ENCODE data around the gene ZNF202. TPM values are rescaled to one million over a fixed set of nuclear protein-coding genes. Genes with fewer than 3 reads are reported as not detected.
"Not testable (repeated sequence)": the region's sequence is repeated elsewhere in the genome, so short reads cannot be mapped to it uniquely, and the experiment has no call there.

The ZNF202 gene
- total and polyA plus RNA-seq, 2 experiments from 2014 or later, result 4.5 to 5.5 TPM

DNA sequence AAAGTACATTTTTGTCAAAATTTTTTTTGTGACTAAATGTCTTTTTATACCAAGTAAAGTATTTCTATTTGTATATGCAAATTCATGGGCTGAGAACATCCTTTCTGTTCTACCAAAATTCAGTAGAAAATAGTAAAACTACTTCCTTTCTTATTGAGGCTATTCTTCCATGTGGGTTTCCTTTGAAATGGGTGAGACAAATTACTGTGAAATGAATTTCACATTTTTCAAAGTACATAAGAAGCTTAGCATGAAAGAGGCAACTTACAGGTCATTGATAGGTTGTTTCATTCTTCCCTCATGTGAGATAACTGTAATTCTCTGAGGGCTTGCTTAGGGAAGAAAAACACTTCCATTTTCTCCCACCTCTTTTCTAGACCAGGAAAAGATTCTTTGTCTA is 13.9 kb upstream of the ZNF202 start:
- in situ Hi-C loops (cut with MboI), result no loop called here
- Histone ChIP-seq H4K20me1 (ENCODE audit: insufficient read depth) (no peaks in the 10 kb centered on the region), H3K27ac (no peak overlapping the region), H2AFZ (no peak overlapping the region), H3K4me1 (ENCODE audit: insufficient read depth) (no peaks in the 10 kb centered on the region), H3K4me3 (no peak overlapping the region), H3K4me2 (ENCODE audit: unreplicated experiment) (no peak overlapping the region), H3K9ac (no peak overlapping the region), H3K79me2 (ENCODE audit: insufficient read depth) (no peaks in the 10 kb centered on the region), H3K27me3 (replicated peaks; ENCODE audit: insufficient read depth) (peaks cover 28% of the 10 kb centered on the region), H3F3A (ENCODE audit: insufficient read depth) (no peaks in the 10 kb centered on the region), H3K9me2 (ENCODE audit: insufficient read depth) (no peaks in the 10 kb centered on the region), H3K9me3 (ENCODE audit: low read depth) (no peaks in the 10 kb centered on the region), H3K36me3 (ENCODE audit: low read depth) (no peaks in the 10 kb centered on the region)
- no peak for DNase-seq
- TF ChIP-seq EZH2phosphoT487 (IDR thresholded peaks at IDR 0.05; ENCODE audit: insufficient read depth, low read depth) (no peak), EZH2 (IDR thresholded peaks at IDR 0.05; ENCODE audit: insufficient read depth, poor library complexity, severe bottlenecking) (no peak)

GRCh38 chr11:123754101-123754568 is 12.7 kb upstream of the ZNF202 start, which contains the start of gene OR6X1:
TSS of gene OR6X1 (minus strand) at chr11:123754518. CDS start at chr11:123754518, 0 bp downstream.
- H3K9ac ChIP-seq, result no peak within 1 kb of the TSS
- 34 to 38% methylated on average over 3 of the region's 3 CpGs for WGBS, 2 experiments (ENCODE audit: low coverage in 1 of 2, low lambda C conversion rate in 2 of 2, missing lambda C conversion rate in 2 of 2)
- in situ Hi-C loops (cut with MboI), result no loop called here
- no peak within 1 kb of the TSS for H3K4me3 ChIP-seq
- no peaks in the 10 kb centered on the region for H3K9me2 ChIP-seq (ENCODE audit: insufficient read depth)
- no peaks in the 10 kb centered on the region for H3K79me2 ChIP-seq (ENCODE audit: insufficient read depth)
- H4K20me1 ChIP-seq (ENCODE audit: insufficient read depth), result no peaks in the 10 kb centered on the region
- H3K9me3 ChIP-seq (ENCODE audit: low read depth), result no peaks in the 10 kb centered on the region
- peaks cover 28% of the 10 kb centered on the region for H3K27me3 ChIP-seq (replicated peaks; ENCODE audit: insufficient read depth)
- H3K4me2 ChIP-seq (ENCODE audit: unreplicated experiment), result no peak within 1 kb of the TSS
- no peaks in the 10 kb centered on the region for H3F3A ChIP-seq (ENCODE audit: insufficient read depth)
- TF ChIP-seq EZH2phosphoT487 (IDR thresholded peaks at IDR 0.05; ENCODE audit: insufficient read depth, low read depth) (no peak), EZH2 (IDR thresholded peaks at IDR 0.05; ENCODE audit: insufficient read depth, poor library complexity, severe bottlenecking) (no peak)
- no peak for DNase-seq
- H2AFZ ChIP-seq, result no peak within 1 kb of the TSS
- H3K36me3 ChIP-seq (ENCODE audit: low read depth), result no peaks in the 10 kb centered on the region
- no peak within 1 kb of the TSS for H3K27ac ChIP-seq
- no peaks in the 10 kb centered on the region for H3K4me1 ChIP-seq (ENCODE audit: insufficient read depth)

DNA sequence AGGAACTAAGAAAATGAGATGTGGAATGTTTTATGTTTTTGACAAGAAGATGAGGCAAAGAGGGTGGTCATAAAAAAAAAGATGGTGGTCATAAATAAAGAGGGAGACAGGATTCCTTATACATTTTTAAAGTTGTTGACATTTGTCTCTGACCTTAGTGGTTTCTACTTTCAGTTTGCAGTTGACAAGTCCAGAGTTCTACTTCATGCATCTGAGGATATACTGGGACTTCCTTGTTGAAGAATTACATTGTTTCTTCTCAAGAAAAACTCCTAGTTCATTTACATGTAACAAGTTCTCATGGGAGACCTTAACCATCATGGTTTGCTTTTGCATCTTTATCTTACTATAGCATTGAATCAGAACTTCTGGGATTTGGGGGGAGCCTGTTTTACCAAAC is 11.7 kb upstream of the ZNF202 start:
- in situ Hi-C loops (cut with MboI), result no loop called here
- Histone ChIP-seq H3K9me3 (ENCODE audit: low read depth) (no peaks in the 10 kb centered on the region), H3F3A (ENCODE audit: insufficient read depth) (no peaks in the 10 kb centered on the region), H3K36me3 (ENCODE audit: low read depth) (no peaks in the 10 kb centered on the region), H2AFZ (no peak overlapping the region), H3K4me2 (ENCODE audit: unreplicated experiment) (no peak overlapping the region), H3K27me3 (replicated peaks; ENCODE audit: insufficient read depth) (peaks cover 20% of the 10 kb centered on the region), H3K4me1 (ENCODE audit: insufficient read depth) (no peaks in the 10 kb centered on the region), H3K9ac (no peak overlapping the region), H4K20me1 (ENCODE audit: insufficient read depth) (no peaks in the 10 kb centered on the region), H3K27ac (no peak overlapping the region), H3K4me3 (no peak overlapping the region), H3K9me2 (ENCODE audit: insufficient read depth) (no peaks in the 10 kb centered on the region), H3K79me2 (ENCODE audit: insufficient read depth) (no peaks in the 10 kb centered on the region)
- TF ChIP-seq EZH2phosphoT487 (IDR thresholded peaks at IDR 0.05; ENCODE audit: insufficient read depth, low read depth) (no peak), EZH2 (IDR thresholded peaks at IDR 0.05; ENCODE audit: insufficient read depth, poor library complexity, severe bottlenecking) (no peak)
- DNase-seq, result no peak

- Histone ChIP-seq H3F3A (ENCODE audit: insufficient read depth) (no peaks in the 10 kb centered on the region), H3K27ac (no peak overlapping the region), H4K20me1 (ENCODE audit: insufficient read depth) (no peaks in the 10 kb centered on the region), H3K4me2 (ENCODE audit: unreplicated experiment) (no peak overlapping the region), H3K79me2 (ENCODE audit: insufficient read depth) (no peaks in the 10 kb centered on the region), H3K9ac (no peak overlapping the region), H3K9me2 (ENCODE audit: insufficient read depth) (no peaks in the 10 kb centered on the region), H3K36me3 (ENCODE audit: low read depth) (no peaks in the 10 kb centered on the region), H3K4me3 (no peak overlapping the region), H3K9me3 (ENCODE audit: low read depth) (no peaks in the 10 kb centered on the region), H3K27me3 (replicated peaks; ENCODE audit: insufficient read depth) (peaks cover 16% of the 10 kb centered on the region), H2AFZ (no peak overlapping the region), H3K4me1 (ENCODE audit: insufficient read depth) (no peaks in the 10 kb centered on the region)
- 6 to 13% methylated on average over 1 of the region's 1 CpG for WGBS, 2 experiments (ENCODE audit: low coverage in 1 of 2, low lambda C conversion rate in 2 of 2, missing lambda C conversion rate in 2 of 2)
- DNase-seq, result no peak
- in situ Hi-C loops (cut with MboI), result no loop called here
- no peak for TF ChIP-seq EZH2phosphoT487 (IDR thresholded peaks at IDR 0.05; ENCODE audit: insufficient read depth, low read depth)
- no peak for TF ChIP-seq EZH2 (IDR thresholded peaks at IDR 0.05; ENCODE audit: insufficient read depth, poor library complexity, severe bottlenecking)
Observed at GRCh38 chr11:123751781-123752180, 10.3 kb upstream of the ZNF202 start.

DNA sequence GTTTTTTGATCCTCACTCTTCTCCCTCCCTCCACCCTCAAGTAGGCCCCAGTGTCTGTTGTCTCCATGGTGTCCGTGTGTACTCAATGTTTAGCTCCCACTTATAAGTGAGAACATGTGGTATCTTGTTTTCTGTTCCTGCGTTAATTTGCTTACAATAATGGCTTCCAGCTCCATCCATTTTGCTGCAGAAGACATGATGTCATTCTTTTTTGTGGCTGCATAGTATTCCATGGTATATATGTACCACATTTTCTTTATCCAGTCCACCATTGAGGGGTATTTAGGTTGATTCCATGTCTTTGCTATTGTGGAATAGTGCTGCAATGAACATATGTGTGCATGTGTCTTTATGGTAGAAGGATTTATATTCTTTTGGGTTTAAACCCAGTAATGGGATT is 6.9 kb upstream of the ZNF202 start:
- H3K79me2 ChIP-seq (ENCODE audit: insufficient read depth); H3K9me2 ChIP-seq (ENCODE audit: insufficient read depth); H3K9me3 ChIP-seq (ENCODE audit: low read depth); H3F3A ChIP-seq (ENCODE audit: insufficient read depth); H3K4me2 ChIP-seq (ENCODE audit: unreplicated experiment); H3K27me3 ChIP-seq (replicated peaks; ENCODE audit: insufficient read depth); H3K4me3 ChIP-seq; H3K27ac ChIP-seq; in situ Hi-C loops (cut with MboI); H4K20me1 ChIP-seq (ENCODE audit: insufficient read depth); H3K4me1 ChIP-seq (ENCODE audit: insufficient read depth); H2AFZ ChIP-seq; DNase-seq; H3K9ac ChIP-seq; H3K36me3 ChIP-seq (ENCODE audit: low read depth): not testable (repeated sequence)
- 15 to 28% methylated on average over 2 of the region's 2 CpGs for WGBS, 2 experiments (ENCODE audit: low coverage in 1 of 2, low lambda C conversion rate in 2 of 2, missing lambda C conversion rate in 2 of 2)
